Astrocyte (in vitro differentiated cells and primary cell): ENCODE results near the gene AMIGO1. TPM values are rescaled to one million over a fixed set of nuclear protein-coding genes. Genes with fewer than 3 reads are reported as not detected.

ENCODE experiments used
- DNase-seq: peaks from one replicate; pipeline ENCODE4 v3.0.0-alpha.2; 2010; ENCODE audit warnings: low read depth
- FAIRE-seq: peaks from 2 replicates; lab custom pipeline; 2011; peaks lifted over from hg19 to GRCh38; lab: Jason Lieb, UNC
- H2AFZ ChIP-seq: 2 replicates; pipeline ENCODE4 v1.6.0; 2012; ENCODE audit warnings: low read depth, low read length, inconsistent platforms
- H3K27ac ChIP-seq: 2 replicates; pipeline ENCODE4 v1.5.1; 2011; ENCODE audit warnings: low read depth, low read length, inconsistent platforms
- H3K27me3 ChIP-seq: 2 replicates; pipeline ENCODE4 v1.6.0; 2011; ENCODE audit warnings: low read length, inconsistent platforms; ENCODE audit not compliant: insufficient read depth
- H3K36me3 ChIP-seq: 2 replicates; pipeline ENCODE4 v1.5.1; 2011; ENCODE audit warnings: low read length, inconsistent platforms; ENCODE audit not compliant: insufficient read depth
- H3K4me1 ChIP-seq: 2 replicates; pipeline ENCODE4 v1.5.1; 2011; ENCODE audit warnings: low read length, inconsistent platforms; ENCODE audit not compliant: insufficient read depth
- H3K4me2 ChIP-seq: 2 replicates; pipeline ENCODE4 v1.6.0; 2012; ENCODE audit warnings: low read length, inconsistent platforms
- H3K4me3 ChIP-seq: 2 replicates; pipeline ENCODE4 v1.5.1; 2011; ENCODE audit warnings: low read depth, mild to moderate bottlenecking, low read length, inconsistent platforms; ENCODE audit not compliant: insufficient read depth
- H3K79me2 ChIP-seq: 2 replicates; pipeline ENCODE4 v1.6.0; 2012; ENCODE audit warnings: mild to moderate bottlenecking, low read length, inconsistent platforms; ENCODE audit not compliant: insufficient read depth
- H3K9ac ChIP-seq: 2 replicates; pipeline ENCODE4 v1.6.0; 2012; ENCODE audit warnings: mild to moderate bottlenecking, low read length, inconsistent platforms
- H3K9me3 ChIP-seq: 2 replicates; pipeline ENCODE4 v1.5.1; 2012; ENCODE audit warnings: low read depth, mild to moderate bottlenecking, low read length, inconsistent platforms; ENCODE audit not compliant: insufficient read depth
- H4K20me1 ChIP-seq: 2 replicates; pipeline ENCODE4 v1.6.0; 2012; ENCODE audit warnings: low read length, inconsistent platforms; ENCODE audit not compliant: insufficient read depth
- H3K27ac Mint-ChIP-seq: one replicate; pipeline ENCODE4 v1.8.0; 2021; ENCODE audit warnings: mild to moderate bottlenecking, mixed read lengths; ENCODE audit not compliant: unreplicated experiment
- H3K27me3 Mint-ChIP-seq: one replicate; pipeline ENCODE4 v1.8.0; 2021; ENCODE audit warnings: low read depth, mixed read lengths; ENCODE audit not compliant: unreplicated experiment
- H3K36me3 Mint-ChIP-seq: one replicate; pipeline ENCODE4 v1.8.0; 2021; ENCODE audit warnings: low read depth, mixed read lengths; ENCODE audit not compliant: unreplicated experiment
- H3K4me1 Mint-ChIP-seq: one replicate; pipeline ENCODE4 v1.8.0; 2021; ENCODE audit warnings: low read depth, mixed read lengths; ENCODE audit not compliant: unreplicated experiment
- H3K4me3 Mint-ChIP-seq: one replicate; pipeline ENCODE4 v1.8.0; 2021; ENCODE audit warnings: mild to moderate bottlenecking, moderate library complexity, mixed read lengths; ENCODE audit not compliant: unreplicated experiment
- H3K9me3 Mint-ChIP-seq: one replicate; pipeline ENCODE4 v1.8.0; 2021; ENCODE audit warnings: mild to moderate bottlenecking, mixed read lengths; ENCODE audit not compliant: unreplicated experiment
- CTCF ChIP-seq: IDR thresholded peaks from 2 replicates; pipeline ENCODE4 v1.5.1; 2011; ENCODE audit warnings: low read depth, mild to moderate bottlenecking, inconsistent platforms, low read length, moderate library complexity; ENCODE audit not compliant: insufficient read depth
- EZH2 ChIP-seq: IDR thresholded peaks from 2 replicates; pipeline ENCODE4 v1.6.1; 2012; ENCODE audit warnings: mild to moderate bottlenecking, low read length, inconsistent platforms; ENCODE audit not compliant: insufficient read depth
- total RNA-seq: library from RNA; stranded (reverse); gene quantifications from 2 replicates; pipeline ENCODE4 v1.2.1, GENCODE V29; 2021

AMIGO1 gene
- total RNA-seq, 1 donor from 2014 or later, result 1.8 TPM

- no peaks in the 10 kb centered on the region for H3K36me3 Mint-ChIP-seq
- peaks cover 2% of the 10 kb centered on the region for H3K27me3 ChIP-seq
- peaks cover 7% of the 10 kb centered on the region for H3K79me2 ChIP-seq
- no peaks in the 10 kb centered on the region for H3K36me3 ChIP-seq
- peaks cover 12% of the 10 kb centered on the region for H3K4me1 ChIP-seq
- peaks cover 2% of the 10 kb centered on the region for H3K9me3 Mint-ChIP-seq
- H3K9me3 ChIP-seq, result no peaks in the 10 kb centered on the region
- no peak overlapping the region for H3K27ac Mint-ChIP-seq
- H3K27me3 Mint-ChIP-seq, result peaks cover 21% of the 10 kb centered on the region
- TF ChIP-seq CTCF (no peak), EZH2 (no peak)
- FAIRE-seq (no peak), DNase-seq (no peak)
- no peak overlapping the region for H2AFZ ChIP-seq
- no peaks in the 10 kb centered on the region for H4K20me1 ChIP-seq
- H3K4me2 ChIP-seq, result no peak overlapping the region
- H3K4me1 Mint-ChIP-seq, result peaks cover 6% of the 10 kb centered on the region
- H3K4me3 ChIP-seq, result no peak overlapping the region
- H3K9ac ChIP-seq, result no peak overlapping the region
- H3K4me3 Mint-ChIP-seq, result peak overlapping the region; percentile 27
- no peak overlapping the region for H3K27ac ChIP-seq
These were observed 33.1 kb upstream of the AMIGO1 start for GRCh38 chr1:109542657-109543056.

- Mint-ChIP-seq H3K9me3 (peaks cover 2% of the 10 kb centered on the region), H3K36me3 (no peaks in the 10 kb centered on the region), H3K27ac (no peak overlapping the region), H3K4me3 (no peak overlapping the region), H3K4me1 (no peaks in the 10 kb centered on the region), H3K27me3 (peaks cover 21% of the 10 kb centered on the region)
- Histone ChIP-seq H3K27me3 (peaks cover 2% of the 10 kb centered on the region), H4K20me1 (no peaks in the 10 kb centered on the region), H2AFZ (peak overlapping the region; percentile 10), H3K4me3 (no peak overlapping the region), H3K79me2 (no peaks in the 10 kb centered on the region), H3K36me3 (no peaks in the 10 kb centered on the region), H3K9ac (no peak overlapping the region), H3K9me3 (no peaks in the 10 kb centered on the region), H3K27ac (no peak overlapping the region), H3K4me2 (no peak overlapping the region), H3K4me1 (no peaks in the 10 kb centered on the region)
- DNase-seq, result no peak
- no peak for FAIRE-seq
- TF ChIP-seq EZH2 (no peak), CTCF (no peak)
These were observed 31.6 kb upstream of the AMIGO1 start for GRCh38 chr1:109541102-109541501.

GRCh38 chr1:109539676-109540075 lies 30.1 kb upstream of the AMIGO1 start, which contains the start of gene GPR61:
GPR61 (plus strand) TSS chr1:109539872; CDS start chr1:109543023, 3,151 bp downstream.
- Mint-ChIP-seq H3K27ac (no peak within 1 kb of the TSS), H3K4me1 (peaks cover 2% of the 10 kb centered on the region), H3K27me3 (peaks cover 24% of the 10 kb centered on the region), H3K4me3 (no peak within 1 kb of the TSS), H3K9me3 (peaks cover 2% of the 10 kb centered on the region), H3K36me3 (no peaks in the 10 kb centered on the region)
- Histone ChIP-seq H3K4me1 (no peaks in the 10 kb centered on the region), H3K9ac (no peak within 1 kb of the TSS), H3K4me3 (no peak within 1 kb of the TSS), H4K20me1 (no peaks in the 10 kb centered on the region), H3K27ac (no peak within 1 kb of the TSS), H3K36me3 (no peaks in the 10 kb centered on the region), H3K4me2 (no peak within 1 kb of the TSS), H3K79me2 (no peaks in the 10 kb centered on the region), H3K9me3 (no peaks in the 10 kb centered on the region), H3K27me3 (peaks cover 2% of the 10 kb centered on the region), H2AFZ (no peak within 1 kb of the TSS)
- FAIRE-seq, result no peak
- TF ChIP-seq EZH2, result no peak
- no peak for TF ChIP-seq CTCF
- DNase-seq, result no peak
